OCI-M1 (cell line): ENCODE data around the gene TTC38.

Experiments
- DNase-seq: peaks from one replicate; lab custom pipeline; 2025; lab: John Stamatoyannopoulos, UW

Gene TTC38

GRCh38 chr22:46278656-46279645 is 11.1 kb downstream of the TTC38 start:
- DNase-seq, result no peak

GRCh38 chr22:46280063-46280817 is 12.4 kb downstream of the TTC38 start:
- no peak for DNase-seq

GRCh38 chr22:46280999-46281623 is 13.3 kb downstream of the TTC38 start:
- DNase-seq, result no peak

GRCh38 chr22:46281866-46282678 is 14.3 kb downstream of the TTC38 start:
- DNase-seq, result no peak

GRCh38 chr22:46286006-46286405 is 18.2 kb downstream of the TTC38 start:
- DNase-seq, result no peak

GRCh38 chr22:46286941-46287872 is 19.4 kb downstream of the TTC38 start:
- DNase-seq, result no peak

GRCh38 chr22:46287873-46288751 is 20.3 kb downstream of the TTC38 start:
- DNase-seq, result no peak

- no peak for DNase-seq
Measured at GRCh38 chr22:46288846-46289243, 21.0 kb downstream of the TTC38 start.

GRCh38 chr22:46289244-46289891 is 21.6 kb downstream of the TTC38 start:
- no peak for DNase-seq

GRCh38 chr22:46290121-46290842 is 22.5 kb downstream of the TTC38 start:
- DNase-seq, result no peak

GRCh38 chr22:46290843-46291785 is 23.3 kb downstream of the TTC38 start:
- no peak for DNase-seq

GRCh38 chr22:46292173-46292572 is 24.4 kb downstream of the TTC38 start:
- DNase-seq, result no peak

GRCh38 chr22:46292732-46293131 is 24.9 kb downstream of the TTC38 start:
- no peak for DNase-seq

- DNase-seq, result no peak
Measured at GRCh38 chr22:46293577-46294260, 25.9 kb downstream of the TTC38 start.

- no peak for DNase-seq
Measured at GRCh38 chr22:46294784-46295183, 27.0 kb downstream of the TTC38 start.

- DNase-seq, result no peak
Measured at GRCh38 chr22:46295277-46295971, 27.6 kb downstream of the TTC38 start.
